Activated naive CD4-positive, alpha-beta T cell treated with anti-CD3 and anti-CD28 coated beads, Interleukin-2, amount 50 U/mL, for 16 hours (primary cell): ENCODE measurements around the gene KHDRBS2.

Source experiments
- DNase-seq: peaks from one replicate; pipeline ENCODE4 v3.0.0-alpha.2; 2020

The KHDRBS2 gene

GRCh38 chr6:62174548-62174947 lies 111.5 kb downstream of the KHDRBS2 start:
- no peak for DNase-seq

GRCh38 chr6:62167736-62168135 lies 118.3 kb downstream of the KHDRBS2 start:
- DNase-seq: no peak

GRCh38 chr6:62162858-62163257 lies 123.2 kb downstream of the KHDRBS2 start:
- no peak for DNase-seq

- DNase-seq: no peak
Observed at GRCh38 chr6:62152796-62153195, 133.2 kb downstream of the KHDRBS2 start.

GRCh38 chr6:62150048-62150663 lies 135.9 kb downstream of the KHDRBS2 start:
- no peak for DNase-seq

- no peak for DNase-seq
Observed at GRCh38 chr6:62146954-62147853, 138.8 kb downstream of the KHDRBS2 start.

- DNase-seq: no peak
Observed at GRCh38 chr6:62129127-62129526, 156.9 kb downstream of the KHDRBS2 start.

- no peak for DNase-seq
Observed at GRCh38 chr6:62119401-62119800, 166.6 kb downstream of the KHDRBS2 start.

GRCh38 chr6:62103186-62103859 lies 182.7 kb downstream of the KHDRBS2 start:
- no peak for DNase-seq

- no peak for DNase-seq
Observed at GRCh38 chr6:62102387-62102786, 183.6 kb downstream of the KHDRBS2 start.

GRCh38 chr6:62090442-62091229 lies 195.4 kb downstream of the KHDRBS2 start:
- no peak for DNase-seq

GRCh38 chr6:62089781-62090180 lies 196.2 kb downstream of the KHDRBS2 start:
- DNase-seq: no peak

GRCh38 chr6:62086047-62086446 lies 200.0 kb downstream of the KHDRBS2 start:
- no peak for DNase-seq

GRCh38 chr6:62075869-62076268 lies 210.2 kb downstream of the KHDRBS2 start:
- no peak for DNase-seq

- DNase-seq: no peak
Observed at GRCh38 chr6:62059901-62060300, 226.1 kb downstream of the KHDRBS2 start.

- DNase-seq: no peak
Observed at GRCh38 chr6:62057300-62057699, 228.7 kb downstream of the KHDRBS2 start.

GRCh38 chr6:62045502-62045901 lies 240.5 kb downstream of the KHDRBS2 start:
- DNase-seq: no peak

GRCh38 chr6:62043084-62043483 lies 242.9 kb downstream of the KHDRBS2 start:
- DNase-seq: no peak

GRCh38 chr6:62042429-62042828 lies 243.6 kb downstream of the KHDRBS2 start:
- no peak for DNase-seq

GRCh38 chr6:62039605-62040004 lies 246.4 kb downstream of the KHDRBS2 start:
- no peak for DNase-seq

GRCh38 chr6:62037445-62037844 lies 248.6 kb downstream of the KHDRBS2 start:
- no peak for DNase-seq

- no peak for DNase-seq
Observed at GRCh38 chr6:62035952-62036351, 250.1 kb downstream of the KHDRBS2 start.

GRCh38 chr6:62013719-62014118 lies 272.3 kb downstream of the KHDRBS2 start:
- no peak for DNase-seq
